GM12878 (cell line): ENCODE measurements around the gene BEAN1. TPM values are rescaled to one million over a fixed set of nuclear protein-coding genes. Genes with fewer than 3 reads are reported as not detected.

ENCODE experiments used
- ATAC-seq: fragments of 200-7000 bp; cut with Tn5 transposase; 3 replicates; pipeline ENCODE4 v1.9.1; 2020; ENCODE audit warnings: mild to moderate bottlenecking, moderate library complexity
- BruUV-seq: library from RNA; stranded (reverse); fragments of 400-500 nt; replicated peaks from 2 replicates; lab custom pipeline; 2021; lab: Mats Ljungman, UMichigan
- CTCF ChIA-PET: fragments of 300-600 bp; sonication (Branson Sonifier 250); formaldehyde crosslinking; extraction: SDS; loops from one replicate; lab custom pipeline; 2021; ENCODE audit warnings: inconsistent platforms; lab: Yijun Ruan, JAX
- POLR2A ChIA-PET: fragments of 350-600 bp; formaldehyde crosslinking; extraction: SDS; loops from one replicate; lab custom pipeline; 2021; ENCODE audit warnings: inconsistent platforms; lab: Charles Lee
- RAD21 ChIA-PET: fragments of 300-600 bp; sonication (Branson Sonifier 250); formaldehyde crosslinking; loops from one replicate; lab custom pipeline; 2023; ENCODE audit warnings: antibody characterized with exemption; ENCODE audit not compliant: unreplicated experiment; lab: Charles Lee
- SMC1A ChIA-PET: fragments of 300-600 bp; sonication (Branson Sonifier 250); formaldehyde crosslinking; loops from one replicate; lab custom pipeline; 2023; ENCODE audit not compliant: unreplicated experiment, uncharacterized antibody; lab: Charles Lee
- DNase-seq: peaks from one replicate; pipeline ENCODE4 v3.0.0-alpha.2; 2011; ENCODE audit warnings: low read depth, low spot score
- FAIRE-seq: peaks from 3 replicates; lab custom pipeline; 2011; peaks lifted over from hg19 to GRCh38; lab: Jason Lieb, UNC
- H2AFZ ChIP-seq: 2 replicates; pipeline ENCODE4 v1.6.0; 2011; ENCODE audit warnings: low read depth, low read length, control low read depth; ENCODE audit not compliant: control insufficient read depth
- H3K27ac ChIP-seq: 2 replicates; pipeline ENCODE4 v1.5.1; 2011; ENCODE audit warnings: control low read depth; ENCODE audit not compliant: control insufficient read depth, insufficient read depth
- H3K27me3 ChIP-seq, 2 experiments: replicated peaks in 1 of 2; 2 replicates each; pipeline versions ENCODE4 v1.6.0 to v1.6.1; 2011; ENCODE audit warnings: low read length in 1 of 2; ENCODE audit not compliant: control insufficient read depth in 2 of 2, insufficient read depth in 2 of 2
- H3K36me3 ChIP-seq, 2 experiments: 2 replicates each; pipeline ENCODE4 v1.5.1; 2011; ENCODE audit warnings: low read length in 1 of 2; ENCODE audit not compliant: control insufficient read depth in 2 of 2, insufficient read depth in 2 of 2
- H3K4me1 ChIP-seq: 2 replicates; pipeline ENCODE4 v1.6.1; 2011; ENCODE audit warnings: mild to moderate bottlenecking, low read length, moderate library complexity, mixed read lengths; ENCODE audit not compliant: control insufficient read depth, insufficient read depth
- H3K4me2 ChIP-seq: 2 replicates; pipeline ENCODE4 v1.6.0; 2011; ENCODE audit warnings: control low read depth; ENCODE audit not compliant: control insufficient read depth, insufficient read depth
- H3K4me3 ChIP-seq: fragments of 200-600 bp; sonication (generic); 2 replicates; pipeline ENCODE4 v1.5.1; 2016
- H3K79me2 ChIP-seq: 2 replicates; pipeline ENCODE4 v1.6.0; 2011; ENCODE audit warnings: low read length; ENCODE audit not compliant: control insufficient read depth, insufficient read depth
- H3K9ac ChIP-seq: 2 replicates; pipeline ENCODE4 v1.8.0; 2011; ENCODE audit warnings: low read length, control low read depth, mixed read lengths; ENCODE audit not compliant: control insufficient read depth, insufficient read depth
- H3K9me3 ChIP-seq: replicated peaks from 3 replicates; pipeline ENCODE4 v1.5.1; 2011; ENCODE audit warnings: mild to moderate bottlenecking, low read length; ENCODE audit not compliant: control insufficient read depth, insufficient read depth
- H4K20me1 ChIP-seq: 2 replicates; pipeline ENCODE4 v1.6.0; 2011; ENCODE audit not compliant: control insufficient read depth, insufficient read depth
- BMI1 ChIP-seq: fragments of 450-650 bp; IDR thresholded peaks from 2 replicates; pipeline ENCODE4 v1.6.1; 2016; ENCODE audit warnings: mild to moderate bottlenecking, moderate library complexity, borderline replicate concordance
- ESRRA ChIP-seq: IDR thresholded peaks from 2 replicates; pipeline ENCODE4 v1.6.1; 2012; ENCODE audit warnings: mild to moderate bottlenecking, low read length, improper control_type of control experiment
- JUNB ChIP-seq: IDR thresholded peaks from 2 replicates; pipeline ENCODE4 v1.6.1; 2016; ENCODE audit warnings: antibody characterized with exemption, mild to moderate bottlenecking
- SREBF1 ChIP-seq: IDR thresholded peaks from 2 replicates; pipeline ENCODE4 v1.6.1; 2012; ENCODE audit warnings: mild to moderate bottlenecking, low read length
- STAT1 ChIP-seq: fragments of 450-650 bp; conservative IDR thresholded peaks from 2 replicates; pipeline ENCODE4 v1.6.1; 2014; ENCODE audit warnings: antibody characterized with exemption, mild to moderate bottlenecking
- SUZ12 ChIP-seq: fragments of 200-600 bp; sonication (generic); IDR thresholded peaks from one replicate; pipeline ENCODE4 v1.6.1; 2018; ENCODE audit warnings: antibody characterized with exemption, mild to moderate bottlenecking; ENCODE audit not compliant: unreplicated experiment
- WGBS: methylation state at CpG from one replicate; pipeline ENCODE4 v1.1.6; 2016; ENCODE audit warnings: low lambda C conversion rate; ENCODE audit not compliant: insufficient replicate concordance, insufficient coverage; ENCODE audit errors: missing lambda C conversion rate; 5-methylcytosine and 5-hydroxymethylcytosine counted together
- in situ Hi-C: fragments of 300-500 bp; cut with MboI; formaldehyde crosslinking; loops from 9 replicates; pipeline ENCODE4 v1.14.3; 2018; ENCODE audit warnings: mixed read lengths
- intact Hi-C: fragments of 100-400 bp; cut with micrococcal nuclease; formaldehyde crosslinking; loops from one replicate; pipeline ENCODE4 v1.14.2; 2022; ENCODE audit not compliant: unreplicated experiment
- polyA plus RNA-seq, 11 experiments: library from polyadenylated mRNA; depleted of rRNA in 4 of 11; unstranded in 6 of 11; stranded (reverse) in 5 of 11; fragments of >200 nt; fragmentation: Nextera tagmentation in 4 of 11; fragmentation: Illumina TruSeq in 1 of 11; extraction: Ambion mirVana in 4 of 11; extraction: Trizol in 1 of 11; gene quantifications; 1 replicate in 1 of 11; 2 replicates in 10 of 11; pipeline versions ENCODE4 v1.2.1 to v1.2.3, GENCODE V29; 2011 to 2016; ENCODE audit warnings: inconsistent platforms in 2 of 11, missing spikeins in 2 of 11, low read depth in 1 of 11
- total RNA-seq, 4 experiments: library from RNA; depleted of rRNA in 3 of 4; stranded (reverse); fragments of >200 nt in 3 of 4; fragmentation: Illumina TruSeq in 1 of 4; extraction: Trizol in 1 of 4; gene quantifications; 2 replicates each; pipeline versions ENCODE4 v1.2.1 to v1.2.3, GENCODE V29; 2013 to 2021
- TF ChIP-seq, protein P1 (sequence below): fragments of 450-650 bp; IDR thresholded peaks from 2 replicates; pipeline ENCODE4 v1.6.1; 2017; ENCODE audit warnings: borderline replicate concordance
- TF ChIP-seq, protein P2 (sequence below): fragments of 450-650 bp; IDR thresholded peaks from 2 replicates; pipeline ENCODE4 v1.6.1; 2014; ENCODE audit warnings: mild to moderate bottlenecking
- TF ChIP-seq, protein P3 (sequence below): fragments of 450-650 bp; IDR thresholded peaks from 2 replicates; pipeline ENCODE4 v1.6.1; 2016; ENCODE audit warnings: mild to moderate bottlenecking

Gene BEAN1
- total and polyA plus RNA-seq, 10 of the 15 experiments (the other 5 are each of a cell fraction or from before 2014, with no cell fraction given) = not detected

DNA sequence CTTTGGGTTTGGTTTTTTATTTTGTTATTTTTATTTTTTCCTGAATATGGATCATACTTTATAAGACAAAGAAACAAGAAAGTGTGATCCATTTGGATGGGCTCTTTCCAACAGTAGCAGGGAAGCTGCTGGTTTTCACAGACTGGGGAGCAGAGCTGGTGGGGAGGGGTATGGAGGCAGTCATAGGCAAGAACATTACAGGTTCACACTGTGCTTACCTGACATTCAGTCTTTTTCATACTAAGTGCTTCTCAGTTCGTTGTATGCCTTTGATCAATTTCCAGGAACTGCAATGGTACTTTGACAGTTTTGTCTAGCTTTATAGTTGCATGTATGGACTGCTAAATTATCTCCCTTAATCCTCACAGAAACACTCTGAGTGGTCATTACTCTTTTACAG, 27.7 kb downstream of the BEAN1 start:
- H3K27me3 ChIP-seq = peaks cover 0 to 5% of the 10 kb centered on the region in 2 experiments; a peak in 3 of 4 replicates
- SMC1A ChIA-PET = interaction anchor here (1.1 to 1.4 kb wide), 2 partner anchors 28 to 413 kb away, joined by 3 to 4 read pairs; no protein-coding TSS in a partner anchor
- no peak overlapping the region for H2AFZ ChIP-seq
- H3K79me2 ChIP-seq = no peaks in the 10 kb centered on the region
- POLR2A ChIA-PET = no interaction called here
- H4K20me1 ChIP-seq = no peaks in the 10 kb centered on the region
- no peak overlapping the region for H3K4me2 ChIP-seq
- H3K36me3 ChIP-seq = no peaks in the 10 kb centered on the region
- H3K9me3 ChIP-seq = no peaks in the 10 kb centered on the region
- no peaks in the 10 kb centered on the region for H3K4me1 ChIP-seq
- TF ChIP-seq, protein P1, sequence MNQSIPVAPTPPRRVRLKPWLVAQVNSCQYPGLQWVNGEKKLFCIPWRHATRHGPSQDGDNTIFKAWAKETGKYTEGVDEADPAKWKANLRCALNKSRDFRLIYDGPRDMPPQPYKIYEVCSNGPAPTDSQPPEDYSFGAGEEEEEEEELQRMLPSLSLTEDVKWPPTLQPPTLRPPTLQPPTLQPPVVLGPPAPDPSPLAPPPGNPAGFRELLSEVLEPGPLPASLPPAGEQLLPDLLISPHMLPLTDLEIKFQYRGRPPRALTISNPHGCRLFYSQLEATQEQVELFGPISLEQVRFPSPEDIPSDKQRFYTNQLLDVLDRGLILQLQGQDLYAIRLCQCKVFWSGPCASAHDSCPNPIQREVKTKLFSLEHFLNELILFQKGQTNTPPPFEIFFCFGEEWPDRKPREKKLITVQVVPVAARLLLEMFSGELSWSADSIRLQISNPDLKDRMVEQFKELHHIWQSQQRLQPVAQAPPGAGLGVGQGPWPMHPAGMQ = no peak
- TF ChIP-seq SREBF1 (no peak), ESRRA (no peak), JUNB (no peak), SUZ12 (no peak), BMI1 (no peak)
- BruUV-seq = no TSS peak
- CTCF ChIA-PET = interaction anchor here (0.5 to 1.8 kb wide), 6 partner anchors 12 to 696 kb away, joined by 3 to 5 read pairs (median 4); no protein-coding TSS in a partner anchor
- 0% methylated on average over 1 of the region's 1 CpG for WGBS
- FAIRE-seq = no peak
- RAD21 ChIA-PET = interaction anchor here (0.7 kb wide), 1 partner anchor 48 kb away, joined by 4 read pairs; no protein-coding TSS in a partner anchor
- no peak overlapping the region for H3K4me3 ChIP-seq
- intact Hi-C loops = no loop called here
- DNase-seq = no peak
- in situ Hi-C loops = no loop called here
- H3K9ac ChIP-seq = no peak overlapping the region
- no peak for ATAC-seq
- H3K27ac ChIP-seq = no peak overlapping the region

DNA sequence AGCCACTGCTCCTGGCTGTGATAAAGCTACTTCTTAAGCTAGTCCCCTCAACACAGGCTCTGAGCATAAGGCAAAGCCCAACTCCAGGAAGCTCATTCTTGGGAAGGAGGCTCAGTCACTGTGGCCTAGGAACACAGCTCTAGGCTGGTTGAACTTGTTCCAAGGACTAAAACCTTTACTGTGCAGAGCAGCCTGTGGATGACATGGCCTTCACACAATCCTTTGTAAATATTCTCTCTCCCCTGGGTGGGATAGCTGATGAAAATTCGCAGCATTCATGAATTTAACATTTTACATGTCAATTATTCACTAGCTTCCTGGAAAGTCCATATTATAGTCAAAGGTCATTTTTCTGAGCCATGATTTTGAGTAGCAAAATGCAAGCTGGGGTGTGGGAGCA, 28.9 kb downstream of the BEAN1 start:
- Histone ChIP-seq H4K20me1 (no peaks in the 10 kb centered on the region), H3K79me2 (no peaks in the 10 kb centered on the region), H2AFZ (no peak overlapping the region), H3K4me3 (no peak overlapping the region), H3K27me3 (peaks cover 0 to 5% of the 10 kb centered on the region in 2 experiments; a peak in 3 of 4 replicates), H3K27ac (no peak overlapping the region), H3K9ac (no peak overlapping the region), H3K4me2 (no peak overlapping the region), H3K36me3 (no peaks in the 10 kb centered on the region), H3K9me3 (no peaks in the 10 kb centered on the region), H3K4me1 (no peaks in the 10 kb centered on the region)
- CTCF ChIA-PET = interaction anchor here (0.6 to 1.8 kb wide), 9 partner anchors 13 to 195 kb away, joined by 3 to 5 read pairs (median 4); no protein-coding TSS in a partner anchor
- RAD21 ChIA-PET = no interaction called here
- POLR2A ChIA-PET = no interaction called here
- no TSS peak for BruUV-seq
- WGBS = 0% methylated on average over 1 of the region's 1 CpG
- no peak for FAIRE-seq
- intact Hi-C loops = no loop called here
- DNase-seq = no peak
- SMC1A ChIA-PET = interaction anchor here (1.4 kb wide), 1 partner anchor 27 kb away, joined by 3 read pairs; no protein-coding TSS in a partner anchor
- in situ Hi-C loops = no loop called here
- TF ChIP-seq, protein P2, sequence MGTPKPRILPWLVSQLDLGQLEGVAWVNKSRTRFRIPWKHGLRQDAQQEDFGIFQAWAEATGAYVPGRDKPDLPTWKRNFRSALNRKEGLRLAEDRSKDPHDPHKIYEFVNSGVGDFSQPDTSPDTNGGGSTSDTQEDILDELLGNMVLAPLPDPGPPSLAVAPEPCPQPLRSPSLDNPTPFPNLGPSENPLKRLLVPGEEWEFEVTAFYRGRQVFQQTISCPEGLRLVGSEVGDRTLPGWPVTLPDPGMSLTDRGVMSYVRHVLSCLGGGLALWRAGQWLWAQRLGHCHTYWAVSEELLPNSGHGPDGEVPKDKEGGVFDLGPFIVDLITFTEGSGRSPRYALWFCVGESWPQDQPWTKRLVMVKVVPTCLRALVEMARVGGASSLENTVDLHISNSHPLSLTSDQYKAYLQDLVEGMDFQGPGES = no peak
- TF ChIP-seq STAT1 = no peak
- TF ChIP-seq, protein P3, sequence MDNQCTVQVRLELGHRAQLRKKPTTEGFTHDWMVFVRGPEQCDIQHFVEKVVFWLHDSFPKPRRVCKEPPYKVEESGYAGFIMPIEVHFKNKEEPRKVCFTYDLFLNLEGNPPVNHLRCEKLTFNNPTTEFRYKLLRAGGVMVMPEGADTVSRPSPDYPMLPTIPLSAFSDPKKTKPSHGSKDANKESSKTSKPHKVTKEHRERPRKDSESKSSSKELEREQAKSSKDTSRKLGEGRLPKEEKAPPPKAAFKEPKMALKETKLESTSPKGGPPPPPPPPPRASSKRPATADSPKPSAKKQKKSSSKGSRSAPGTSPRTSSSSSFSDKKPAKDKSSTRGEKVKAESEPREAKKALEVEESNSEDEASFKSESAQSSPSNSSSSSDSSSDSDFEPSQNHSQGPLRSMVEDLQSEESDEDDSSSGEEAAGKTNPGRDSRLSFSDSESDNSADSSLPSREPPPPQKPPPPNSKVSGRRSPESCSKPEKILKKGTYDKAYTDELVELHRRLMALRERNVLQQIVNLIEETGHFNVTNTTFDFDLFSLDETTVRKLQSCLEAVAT = no peak
- ATAC-seq = no peak
